Hepatocyte (in vitro differentiated cells): Measurements from ENCODE around the gene TCEA2. TPM values are rescaled to one million over a fixed set of nuclear protein-coding genes. Genes with fewer than 3 reads are reported as not detected.

ENCODE experiments used
- DNase-seq: peaks from one replicate; pipeline ENCODE4 v3.0.0-alpha.2; 2016; ENCODE audit warnings: low spot score
- H2AFZ ChIP-seq: fragments of 200-600 bp; sonication (generic); 2 replicates; pipeline ENCODE4 v1.6.0; 2016; ENCODE audit warnings: antibody characterized with exemption, mild to moderate bottlenecking
- H3K27ac ChIP-seq: fragments of 200-600 bp; sonication (generic); 2 replicates; pipeline ENCODE4 v1.5.1; 2016; ENCODE audit warnings: mild to moderate bottlenecking
- H3K27me3 ChIP-seq: fragments of 200-600 bp; sonication (generic); 2 replicates; pipeline ENCODE4 v1.6.1; 2016
- H3K36me3 ChIP-seq: fragments of 200-600 bp; sonication (generic); replicated peaks from 2 replicates; pipeline ENCODE4 v1.5.1; 2016; ENCODE audit warnings: low read depth; ENCODE audit not compliant: insufficient read depth
- H3K4me1 ChIP-seq: fragments of 200-600 bp; sonication (generic); 2 replicates; pipeline ENCODE4 v1.5.1; 2016; ENCODE audit warnings: mild to moderate bottlenecking, moderate library complexity; ENCODE audit not compliant: insufficient read depth
- H3K4me2 ChIP-seq: fragments of 200-600 bp; sonication (generic); 2 replicates; pipeline ENCODE4 v1.6.0; 2016
- H3K4me3 ChIP-seq: fragments of 200-600 bp; sonication (generic); 2 replicates; pipeline ENCODE4 v1.5.1; 2016; ENCODE audit warnings: mild to moderate bottlenecking
- H3K79me2 ChIP-seq: fragments of 200-600 bp; sonication (generic); 2 replicates; pipeline ENCODE4 v1.6.0; 2017; ENCODE audit warnings: mild to moderate bottlenecking
- H3K9me2 ChIP-seq: fragments of 200-600 bp; sonication (generic); replicated peaks from 2 replicates; pipeline ENCODE4 v1.6.0; 2017; ENCODE audit warnings: mild to moderate bottlenecking; ENCODE audit not compliant: insufficient read depth
- H3K9me3 ChIP-seq: fragments of 200-600 bp; sonication (generic); 2 replicates; pipeline ENCODE4 v1.5.1; 2016; ENCODE audit warnings: low read depth, mild to moderate bottlenecking
- H4K20me1 ChIP-seq: fragments of 200-600 bp; sonication (generic); 2 replicates; pipeline ENCODE4 v1.6.0; 2016; ENCODE audit warnings: mild to moderate bottlenecking; ENCODE audit not compliant: insufficient read depth, poor library complexity, severe bottlenecking
- CTCF ChIP-seq: fragments of 200-600 bp; sonication (generic); IDR thresholded peaks from 2 replicates; pipeline ENCODE4 v1.5.1; 2016; ENCODE audit warnings: antibody characterized with exemption, mild to moderate bottlenecking; ENCODE audit not compliant: poor library complexity
- EZH2 ChIP-seq: fragments of 200-600 bp; sonication (generic); IDR thresholded peaks from 2 replicates; pipeline ENCODE4 v1.6.1; 2016; ENCODE audit warnings: antibody characterized with exemption, mild to moderate bottlenecking, borderline replicate concordance
- EZH2phosphoT487 ChIP-seq: fragments of 200-600 bp; sonication (generic); IDR thresholded peaks from one replicate; pipeline ENCODE4 v1.6.1; 2018; ENCODE audit warnings: antibody characterized with exemption, mild to moderate bottlenecking, low read depth, moderate library complexity; ENCODE audit not compliant: unreplicated experiment, severe bottlenecking
- WGBS: methylation state at CpG from one replicate; pipeline ENCODE4 v1.1.6; 2016; ENCODE audit warnings: low lambda C conversion rate; ENCODE audit errors: missing lambda C conversion rate; 5-methylcytosine and 5-hydroxymethylcytosine counted together
- polyA plus RNA-seq: library from polyadenylated mRNA; unstranded; fragments of >200 nt; fragmentation: Nextera tagmentation; extraction: Ambion mirVana; gene quantifications from 2 replicates; pipeline ENCODE4 v1.2.1, GENCODE V29; 2016
- total RNA-seq: library from RNA; depleted of rRNA; stranded (reverse); fragments of >200 nt; gene quantifications from 2 replicates; pipeline ENCODE4 v1.2.3, GENCODE V29; 2014

Gene TCEA2
- total and polyA plus RNA-seq, 2 experiments from 2014 or later = 26.0 to 74.2 TPM

GRCh38 chr20:64073476-64074183 lies 10.6 kb downstream of the TCEA2 start:
- Histone ChIP-seq H3K9me3 (no peaks in the 10 kb centered on the region), H3K4me3 (no peak overlapping the region), H3K27ac (no peak overlapping the region), H3K4me2 (no peak overlapping the region), H3K79me2 (no peaks in the 10 kb centered on the region), H3K36me3 (no peaks in the 10 kb centered on the region), H3K9me2 (no peaks in the 10 kb centered on the region), H3K27me3 (no peaks in the 10 kb centered on the region), H2AFZ (no peak overlapping the region), H3K4me1 (peaks cover under 1% of the 10 kb centered on the region), H4K20me1 (no peaks in the 10 kb centered on the region)
- WGBS = 93% methylated on average over 31 of the region's 37 CpGs
- no peak for DNase-seq
- TF ChIP-seq EZH2 (no peak), EZH2phosphoT487 (no peak), CTCF (no peak)

- 95% methylated on average over 28 of the region's 28 CpGs for WGBS
Measured at GRCh38 chr20:64074184-64074789, 11.3 kb downstream of the TCEA2 start.

GRCh38 chr20:64074963-64075362 lies 12.0 kb downstream of the TCEA2 start:
- Histone ChIP-seq H3K36me3 (no peaks in the 10 kb centered on the region), H4K20me1 (no peaks in the 10 kb centered on the region), H3K4me3 (no peak overlapping the region), H3K4me2 (no peak overlapping the region), H3K9me2 (no peaks in the 10 kb centered on the region), H3K79me2 (no peaks in the 10 kb centered on the region), H2AFZ (no peak overlapping the region), H3K27ac (no peak overlapping the region), H3K27me3 (no peaks in the 10 kb centered on the region), H3K9me3 (no peaks in the 10 kb centered on the region), H3K4me1 (peaks cover 9% of the 10 kb centered on the region)
- TF ChIP-seq EZH2phosphoT487 (no peak), CTCF (no peak), EZH2 (no peak)
- DNase-seq = no peak
- WGBS = 96% methylated on average over 8 of the region's 8 CpGs

More at GRCh38 chr20:64074184-64074789, 11.3 kb downstream of the TCEA2 start:
- Histone ChIP-seq H3K4me1 (peaks cover 7% of the 10 kb centered on the region), H3K4me3 (no peak overlapping the region), H3K27ac (no peak overlapping the region), H3K79me2 (no peaks in the 10 kb centered on the region), H3K4me2 (no peak overlapping the region), H3K36me3 (no peaks in the 10 kb centered on the region), H4K20me1 (no peaks in the 10 kb centered on the region), H2AFZ (no peak overlapping the region), H3K27me3 (no peaks in the 10 kb centered on the region), H3K9me3 (no peaks in the 10 kb centered on the region), H3K9me2 (no peaks in the 10 kb centered on the region)
- TF ChIP-seq EZH2 = no peak
- no peak for TF ChIP-seq EZH2phosphoT487
- TF ChIP-seq CTCF = no peak
- DNase-seq = no peak
